HG03097 (cell line): ENCODE results near the gene BAIAP2.
"Not testable (repeated sequence)": the region's sequence is repeated elsewhere in the genome, so short reads cannot be mapped to it uniquely, and the experiment has no call there.

ENCODE experiments used
- ATAC-seq: cut with Tn5 transposase; IDR thresholded peaks from one replicate; pipeline ENCODE4 v1.9.1; 2021; ENCODE audit not compliant: unreplicated experiment, low FRiP score

Gene BAIAP2

DNA sequence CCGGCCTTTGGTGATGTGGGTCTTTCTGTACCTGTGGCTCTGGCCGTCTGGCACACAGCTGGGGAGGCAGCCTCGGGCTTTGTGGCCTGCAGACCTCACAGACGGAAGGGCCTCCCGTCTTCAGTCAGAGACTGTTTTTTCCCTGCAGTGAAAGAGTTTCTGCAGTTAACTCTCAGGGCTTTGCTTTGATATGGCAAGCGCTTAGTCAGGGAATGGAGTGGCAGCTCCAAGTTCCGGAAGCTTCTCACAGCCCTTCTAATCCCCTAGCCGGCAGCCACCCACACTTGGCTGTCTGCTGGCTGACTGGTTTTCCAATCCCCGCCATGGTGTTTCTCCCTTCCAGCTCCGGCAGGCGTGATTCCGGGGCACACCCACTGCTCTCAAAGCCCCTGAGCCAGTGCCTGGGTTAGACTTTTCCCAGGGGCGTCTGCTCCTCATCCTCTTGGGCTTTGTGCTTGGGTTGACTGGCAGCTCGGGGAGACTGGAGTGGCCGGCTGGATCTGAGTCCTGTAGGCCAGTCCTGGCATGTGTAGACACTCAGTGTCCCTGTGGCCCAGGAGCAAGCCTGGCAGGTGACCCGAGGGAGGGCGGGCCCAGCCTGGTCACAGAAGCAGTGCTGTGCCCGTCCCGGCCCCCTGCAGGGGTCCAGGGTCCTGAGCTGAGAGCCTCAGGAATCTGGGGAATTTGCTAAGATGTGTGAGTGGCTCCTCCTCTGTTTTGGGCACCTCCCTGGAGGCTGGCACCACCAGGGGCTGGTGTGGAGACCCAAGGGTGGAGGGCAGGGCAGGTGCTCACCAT, 29.9 kb downstream of the BAIAP2 start:
- ATAC-seq, result no peak

DNA sequence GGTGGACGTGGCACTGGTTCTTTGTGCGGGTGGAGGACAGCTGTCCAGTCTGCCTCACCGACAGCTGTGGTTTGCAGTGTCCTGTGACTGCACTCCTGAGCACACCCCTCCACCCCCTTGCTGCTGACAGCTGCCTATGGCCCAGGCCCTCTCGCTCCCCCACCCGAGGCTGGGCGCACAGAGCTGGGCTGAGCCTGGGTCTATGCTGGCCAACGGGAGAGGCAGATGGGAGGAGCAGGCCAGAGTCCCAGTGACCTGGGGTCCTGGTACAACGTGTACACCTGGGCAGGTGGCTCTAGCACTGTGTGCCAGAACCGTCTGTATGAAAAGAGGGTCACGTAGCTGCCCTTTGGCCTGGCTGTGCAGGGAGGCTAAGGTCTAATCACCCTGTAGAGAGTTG, 30.5 kb downstream of the BAIAP2 start:
- ATAC-seq, result no peak

DNA sequence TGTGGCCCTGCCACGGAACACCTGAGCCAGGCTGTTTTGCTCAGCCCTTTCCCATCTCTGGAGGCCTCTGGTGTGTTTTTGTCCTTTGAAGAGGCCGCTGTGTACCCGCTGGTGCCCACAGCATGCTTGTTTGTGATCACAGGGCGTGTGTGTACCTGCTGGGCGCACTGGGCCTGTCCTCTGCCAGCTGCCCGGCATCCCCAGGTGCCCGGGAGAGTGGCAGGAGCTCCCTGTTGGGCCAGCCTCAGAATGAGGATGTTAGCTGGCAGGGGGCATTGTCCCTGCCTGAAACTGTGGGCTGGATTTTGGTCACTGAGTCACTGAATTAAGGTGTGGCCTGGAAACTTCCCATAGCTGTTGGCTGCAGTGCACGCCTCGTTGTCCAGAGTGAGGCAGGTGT, 31.1 kb downstream of the BAIAP2 start:
- ATAC-seq, result no peak

DNA sequence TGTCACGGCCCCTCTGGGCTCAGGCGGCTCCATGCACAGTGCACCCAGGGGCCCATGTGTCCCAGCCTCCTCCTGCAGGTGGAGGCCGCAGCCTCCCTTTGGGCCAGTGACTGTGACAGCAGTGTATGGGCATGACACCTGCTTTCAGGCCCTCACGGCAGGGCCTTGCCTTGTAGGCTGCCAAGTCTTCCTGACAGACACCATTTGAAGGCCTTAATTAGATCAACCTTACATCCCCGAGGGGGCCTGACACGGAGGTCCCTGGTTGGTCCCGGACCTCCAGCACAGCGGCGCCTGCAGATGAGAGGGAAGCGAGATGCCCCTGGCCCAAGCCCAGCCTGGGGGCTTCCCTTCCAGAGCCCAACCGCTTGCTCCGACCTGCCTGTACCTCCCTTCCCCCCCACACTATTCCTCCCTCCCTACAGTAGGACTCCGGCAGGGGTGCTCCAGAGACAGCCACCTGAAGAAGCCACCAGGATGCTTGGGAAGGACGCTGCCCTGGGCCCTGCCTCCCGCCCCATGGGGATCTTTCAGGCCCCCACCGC, 31.9 kb downstream of the BAIAP2 start:
- no peak for ATAC-seq

DNA sequence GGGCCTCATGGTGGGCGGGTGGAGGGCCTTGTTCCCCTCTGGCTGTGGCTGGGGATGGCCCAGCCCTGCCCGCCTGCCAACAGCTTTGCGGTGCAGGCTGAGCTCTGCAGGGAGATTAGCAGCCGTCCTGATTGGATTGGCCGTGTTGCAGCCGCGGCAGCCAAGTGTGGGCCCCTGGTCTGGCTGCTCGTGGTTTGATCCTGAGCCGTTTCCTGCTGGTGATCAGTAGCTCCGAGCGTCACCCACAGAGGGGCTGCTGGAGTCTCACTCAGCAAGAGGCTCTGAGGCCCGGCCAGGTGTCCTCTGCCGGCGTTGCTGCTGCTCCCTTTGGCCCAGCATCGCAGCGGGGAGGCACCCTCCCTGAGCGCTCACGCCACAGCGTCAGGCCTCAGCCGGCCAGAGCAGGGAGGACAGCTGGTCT, 32.5 kb downstream of the BAIAP2 start:
- no peak for ATAC-seq

DNA sequence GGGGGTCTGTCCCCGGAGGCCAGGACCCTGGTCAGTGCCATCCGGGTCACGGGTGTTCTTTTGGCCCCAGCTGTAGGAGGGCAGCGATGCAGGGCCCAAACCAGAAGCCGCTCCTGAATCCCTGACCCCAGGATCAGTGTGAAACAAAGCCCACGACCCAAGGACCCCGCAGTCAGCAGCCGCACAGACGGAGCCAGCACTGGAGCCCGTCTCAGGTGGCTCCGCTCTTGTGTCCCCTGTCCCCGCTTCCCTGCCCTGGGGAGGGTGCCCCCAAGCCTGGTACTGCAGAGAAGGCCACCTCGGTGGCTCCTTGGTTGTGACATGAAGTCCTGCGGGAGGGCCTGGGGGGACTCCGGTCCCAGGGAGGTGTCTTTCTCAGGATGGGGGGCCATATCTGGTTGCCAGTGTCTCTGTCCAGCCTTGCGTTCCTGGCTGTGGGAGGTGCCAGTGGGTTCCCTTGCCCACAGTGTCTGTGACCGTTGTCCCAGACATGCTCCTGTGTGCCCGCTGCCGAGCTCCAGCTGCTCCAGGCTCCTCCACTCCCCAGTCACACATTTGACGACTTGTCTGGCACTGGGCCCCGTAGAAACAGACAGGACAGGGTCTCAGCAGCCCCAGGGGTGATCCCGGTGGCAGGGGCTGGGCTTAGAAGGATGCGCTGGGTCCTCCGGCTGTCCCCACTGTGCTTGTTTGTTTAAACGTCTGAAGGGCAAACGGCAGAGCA, 33.6 kb downstream of the BAIAP2 start:
- ATAC-seq, result no peak

DNA sequence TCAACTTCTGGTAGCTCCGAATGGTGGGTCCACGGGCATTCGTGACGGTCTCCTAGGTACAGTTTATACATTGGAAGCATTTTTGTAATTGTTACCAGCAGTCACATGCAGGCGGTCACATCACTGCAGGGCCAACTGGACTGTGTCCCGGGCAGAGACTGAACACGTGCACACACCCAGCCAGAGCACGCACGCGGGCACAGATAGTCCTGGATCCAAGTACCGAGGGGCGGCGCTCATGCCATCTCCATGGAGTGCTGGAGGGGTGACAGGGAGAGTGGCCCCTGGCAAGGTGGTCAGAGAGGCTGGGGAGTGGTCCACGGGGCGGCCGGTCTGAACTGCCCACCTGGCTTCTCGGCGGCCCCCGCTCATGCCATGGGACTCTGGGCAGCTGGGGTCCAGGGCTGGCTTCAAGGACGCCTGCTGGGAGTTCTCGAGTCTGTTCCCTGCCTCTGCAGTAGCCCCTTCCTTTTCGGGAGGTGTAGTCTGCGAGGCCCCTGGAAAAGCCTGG, 34.2 kb downstream of the BAIAP2 start:
- no peak for ATAC-seq

DNA sequence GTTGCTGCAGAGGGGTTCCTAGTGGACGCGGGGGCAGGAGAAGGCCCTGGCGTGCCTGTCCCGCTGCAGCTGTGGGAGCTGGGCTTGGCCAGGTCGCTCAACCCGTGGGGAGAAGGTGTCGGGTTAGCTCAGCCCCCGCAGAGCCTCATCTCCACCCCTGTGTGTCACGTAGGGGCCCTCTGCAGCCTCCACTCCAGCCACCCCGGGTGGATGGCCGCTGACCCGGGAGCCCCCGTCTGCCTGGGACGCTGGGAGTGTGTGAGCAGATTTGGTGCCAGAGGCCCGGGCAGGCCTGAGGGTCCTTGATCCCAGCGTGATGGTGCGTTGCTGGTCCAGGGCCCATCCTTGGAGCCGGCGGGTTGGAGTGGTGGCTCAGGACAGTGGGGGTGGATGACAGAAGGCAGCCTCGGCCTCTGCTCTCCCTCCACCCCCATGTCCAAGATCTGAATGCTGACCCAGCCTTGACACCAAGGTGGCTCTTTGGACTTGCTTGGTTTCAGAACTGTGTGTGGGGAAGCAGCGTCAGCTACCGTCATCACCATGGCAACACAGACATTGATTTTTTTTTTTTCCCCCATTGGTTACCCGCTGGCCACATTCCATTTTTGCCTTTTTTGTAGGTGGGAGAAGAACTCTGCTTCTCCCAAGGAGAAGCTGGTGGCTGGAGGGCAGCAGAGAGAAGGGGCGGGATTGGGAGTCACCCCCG, 35.7 kb downstream of the BAIAP2 start:
- no peak for ATAC-seq

DNA sequence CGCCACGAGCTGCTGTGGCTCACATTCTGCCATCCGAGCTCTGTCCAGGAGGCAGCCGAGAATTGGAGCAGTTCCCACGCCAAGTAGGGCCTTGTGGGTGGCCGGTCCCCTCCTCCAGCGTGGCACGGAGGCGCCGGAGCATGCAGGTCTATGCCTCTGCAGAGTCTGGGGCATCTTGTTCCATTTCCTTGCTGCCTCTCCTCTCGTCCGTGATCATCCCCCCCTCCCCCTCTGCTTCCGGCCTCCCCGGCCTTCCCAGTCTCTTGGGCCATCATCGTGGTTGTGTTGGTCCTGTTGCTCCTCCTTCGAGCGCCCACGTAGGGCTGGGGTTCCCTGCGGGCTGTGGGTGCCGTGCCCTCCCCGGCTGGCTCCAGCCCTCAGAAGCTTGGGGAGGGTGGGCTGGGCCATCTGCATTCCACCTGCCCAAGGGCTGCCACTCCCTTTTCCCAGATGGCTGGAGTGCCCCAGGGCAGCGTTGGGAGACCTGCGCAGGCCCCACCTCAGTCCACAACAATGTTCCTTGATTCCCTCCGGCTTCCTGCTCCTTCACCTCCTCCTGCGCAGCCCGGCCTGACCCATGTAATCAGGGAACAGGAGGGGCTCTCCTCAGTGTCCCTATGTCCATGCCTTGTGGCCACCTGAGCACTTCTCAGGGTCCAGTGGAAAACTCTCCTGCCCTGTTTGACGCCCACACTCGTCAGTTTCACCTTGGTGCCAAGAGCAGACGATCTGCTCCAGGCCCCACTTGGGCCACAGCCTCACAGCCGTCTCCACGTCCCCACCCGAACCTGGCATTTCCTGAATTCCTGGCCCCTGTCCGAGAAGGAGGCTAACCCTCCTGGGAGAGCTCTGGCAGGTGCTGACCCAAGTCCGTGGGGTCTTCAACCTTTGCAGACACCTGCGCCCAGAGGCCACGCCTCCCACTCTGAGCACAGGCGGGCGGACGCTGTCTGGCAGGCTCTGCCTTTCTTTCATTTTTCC, 37.1 kb downstream of the BAIAP2 start:
- no peak for ATAC-seq

DNA sequence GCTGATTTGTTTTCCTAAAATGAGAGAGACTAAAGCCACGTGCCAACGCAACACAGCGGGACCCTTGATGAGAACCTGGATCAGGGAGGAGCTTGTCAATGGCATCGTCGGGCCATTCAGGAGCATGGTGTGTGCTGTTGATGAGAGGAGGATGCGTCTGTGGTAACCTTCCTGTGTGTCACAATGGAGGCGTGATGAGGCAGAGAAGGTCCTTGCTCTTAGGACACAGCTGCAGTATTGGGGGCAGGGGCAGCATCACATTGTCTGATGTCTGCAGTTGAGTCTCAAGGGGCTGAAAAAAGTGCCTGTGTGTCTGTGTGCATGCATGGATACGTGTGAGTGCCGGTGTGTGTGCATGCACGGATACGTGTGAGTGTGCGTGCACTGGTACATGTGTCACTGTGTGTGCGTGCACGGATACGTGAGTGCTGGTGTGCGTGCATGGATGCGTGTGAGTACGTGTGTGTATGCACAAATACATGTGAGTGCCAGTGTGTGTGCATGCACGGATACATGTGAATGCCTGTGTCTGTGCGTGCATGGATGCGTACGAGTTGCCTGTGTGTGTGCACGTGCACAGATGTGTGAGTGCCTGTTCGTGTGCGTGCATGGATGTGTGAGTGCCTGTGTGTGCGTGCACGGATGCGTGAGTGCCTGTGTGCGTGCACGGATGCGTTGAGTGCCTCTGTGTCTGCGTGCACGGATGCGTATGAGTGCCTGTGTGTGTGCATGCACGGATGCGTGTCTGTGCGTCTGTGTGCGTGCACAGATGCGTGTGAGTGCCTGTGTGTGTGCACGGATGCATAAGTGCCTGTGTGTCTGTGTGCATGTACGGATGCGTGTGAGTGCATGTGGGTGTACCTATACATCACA, 39.3 kb downstream of the BAIAP2 start:
- ATAC-seq, result no peak

DNA sequence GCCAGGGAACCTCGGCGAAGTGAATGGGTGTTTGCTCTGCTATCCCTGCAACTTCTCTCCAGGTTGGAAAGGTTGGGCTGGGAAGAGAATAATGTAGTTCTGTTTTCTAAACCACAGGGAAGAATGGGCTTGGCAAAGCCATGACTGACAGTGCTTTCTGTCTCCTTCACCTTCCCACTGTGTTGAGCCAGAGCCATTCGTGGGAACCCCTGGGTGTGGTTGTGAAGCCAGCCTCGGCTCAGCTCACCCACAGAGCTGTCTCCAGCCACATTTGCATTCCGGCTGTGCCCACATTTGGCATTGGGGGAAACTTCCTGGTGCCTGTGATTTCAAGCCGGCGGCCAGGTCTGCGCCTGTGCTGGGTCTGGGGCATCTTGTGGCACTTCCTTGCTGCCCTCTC, 39.9 kb downstream of the BAIAP2 start:
- ATAC-seq, result no peak

DNA sequence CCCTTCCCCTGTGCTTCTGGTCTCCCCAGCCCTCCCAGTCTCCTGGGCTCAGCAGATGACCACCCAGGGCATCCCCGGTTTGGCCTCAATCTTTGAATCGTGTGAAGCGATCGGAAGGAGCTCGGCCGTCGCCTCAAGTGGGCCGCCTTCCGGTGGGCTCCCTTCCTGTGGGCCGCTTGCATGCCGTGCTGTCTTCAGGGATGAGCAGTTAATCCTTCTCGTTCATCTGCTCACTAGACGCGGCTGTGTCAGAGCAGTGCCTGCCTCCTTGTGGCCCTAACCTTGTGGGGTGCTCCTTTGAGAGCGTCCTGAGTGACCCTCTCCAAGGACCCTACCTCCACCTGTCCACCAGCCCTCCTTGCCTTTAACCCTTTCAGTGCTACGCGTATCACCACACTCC, 40.4 kb downstream of the BAIAP2 start:
- ATAC-seq, result no peak

DNA sequence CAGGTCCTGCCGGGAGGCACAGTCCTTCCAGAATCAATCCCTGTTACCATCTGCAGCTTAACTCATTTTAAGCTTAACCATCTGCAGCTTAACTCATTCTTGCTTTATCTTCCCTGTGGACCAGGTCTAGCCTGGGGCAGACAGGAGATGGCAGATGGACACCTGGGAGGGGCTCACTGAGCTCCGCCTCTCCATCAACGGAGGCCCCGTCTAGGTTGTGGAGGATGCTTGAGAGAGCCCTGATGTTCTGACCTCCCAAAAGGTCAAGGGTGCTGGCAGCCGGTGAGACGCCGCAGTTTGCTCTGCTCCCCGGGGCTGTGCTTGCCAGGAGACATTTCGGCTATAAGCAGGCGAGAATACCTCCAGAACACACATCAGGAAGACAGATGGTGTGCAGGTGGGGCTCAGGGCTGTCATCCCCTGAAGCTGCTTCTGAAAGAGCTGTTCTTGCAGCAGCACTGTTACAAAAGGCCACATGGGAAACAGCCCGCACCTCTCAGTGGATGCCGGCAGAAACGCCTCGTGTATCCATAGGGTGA, 41.3 kb downstream of the BAIAP2 start:
- no peak for ATAC-seq

DNA sequence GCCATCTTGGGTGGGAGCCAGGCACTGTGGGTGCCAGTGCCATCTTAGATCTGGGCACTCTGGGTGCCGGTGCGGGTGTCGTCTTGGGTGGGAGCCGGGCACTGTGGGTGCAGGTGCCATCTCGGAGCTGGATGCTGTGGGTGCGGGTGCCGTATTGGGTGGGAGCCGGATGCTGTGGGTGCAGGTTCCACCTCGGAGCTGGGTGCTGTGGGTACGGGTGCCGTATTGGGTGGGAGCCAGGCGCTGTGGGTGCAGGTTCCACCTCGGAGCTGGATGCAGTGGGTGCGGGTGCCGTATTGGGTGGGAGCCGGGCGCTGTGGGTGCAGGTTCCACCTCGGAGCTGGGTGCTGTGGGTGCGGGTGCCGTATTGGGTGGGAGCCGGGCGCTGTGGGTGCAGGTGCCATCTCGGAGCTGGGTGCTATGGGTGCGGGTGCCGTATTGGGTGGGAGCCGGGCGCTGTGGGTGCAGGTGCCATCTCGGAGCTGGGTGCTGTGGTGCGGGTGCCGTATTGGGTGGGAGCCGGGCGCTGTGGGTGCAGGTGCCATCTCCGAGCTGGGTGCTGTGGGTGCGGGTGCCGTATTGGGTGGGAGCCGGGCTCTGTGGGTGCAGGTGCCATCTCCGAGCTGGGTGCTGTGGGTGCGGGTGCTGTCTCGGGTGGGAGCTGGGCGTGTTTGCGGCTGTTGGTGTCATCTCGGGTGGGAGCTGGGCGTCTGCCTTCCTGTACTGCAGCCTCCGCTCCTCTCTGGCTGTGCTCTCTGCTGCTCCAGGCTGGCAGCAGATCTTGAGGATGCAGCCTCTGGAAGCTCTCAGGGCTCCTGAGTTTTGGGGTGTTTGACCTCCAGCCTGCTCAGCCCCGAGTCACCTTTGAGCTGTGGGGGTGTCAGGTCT, 43.3 kb downstream of the BAIAP2 start:
- not testable (repeated sequence) for ATAC-seq

DNA sequence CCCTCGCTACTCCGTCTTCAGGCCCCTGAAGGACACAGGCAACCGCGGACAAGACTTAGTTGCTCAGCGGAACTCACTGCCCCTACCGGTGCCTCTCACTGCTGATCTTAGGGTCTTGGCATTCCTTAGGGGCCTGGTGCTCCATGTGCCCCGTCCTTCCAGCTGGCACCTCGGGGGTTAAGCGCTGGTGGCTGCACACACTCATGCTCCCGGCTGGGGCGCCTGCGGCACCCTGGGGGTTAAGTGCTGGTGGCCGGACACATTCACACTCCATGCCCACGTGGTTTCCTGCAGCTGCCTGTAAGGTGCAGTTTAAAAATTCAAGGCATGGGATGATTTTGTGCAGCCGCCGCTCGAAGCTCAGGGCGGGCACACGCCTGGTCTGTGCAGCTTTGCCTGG, 45.1 kb downstream of the BAIAP2 start:
- ATAC-seq, result no peak

DNA sequence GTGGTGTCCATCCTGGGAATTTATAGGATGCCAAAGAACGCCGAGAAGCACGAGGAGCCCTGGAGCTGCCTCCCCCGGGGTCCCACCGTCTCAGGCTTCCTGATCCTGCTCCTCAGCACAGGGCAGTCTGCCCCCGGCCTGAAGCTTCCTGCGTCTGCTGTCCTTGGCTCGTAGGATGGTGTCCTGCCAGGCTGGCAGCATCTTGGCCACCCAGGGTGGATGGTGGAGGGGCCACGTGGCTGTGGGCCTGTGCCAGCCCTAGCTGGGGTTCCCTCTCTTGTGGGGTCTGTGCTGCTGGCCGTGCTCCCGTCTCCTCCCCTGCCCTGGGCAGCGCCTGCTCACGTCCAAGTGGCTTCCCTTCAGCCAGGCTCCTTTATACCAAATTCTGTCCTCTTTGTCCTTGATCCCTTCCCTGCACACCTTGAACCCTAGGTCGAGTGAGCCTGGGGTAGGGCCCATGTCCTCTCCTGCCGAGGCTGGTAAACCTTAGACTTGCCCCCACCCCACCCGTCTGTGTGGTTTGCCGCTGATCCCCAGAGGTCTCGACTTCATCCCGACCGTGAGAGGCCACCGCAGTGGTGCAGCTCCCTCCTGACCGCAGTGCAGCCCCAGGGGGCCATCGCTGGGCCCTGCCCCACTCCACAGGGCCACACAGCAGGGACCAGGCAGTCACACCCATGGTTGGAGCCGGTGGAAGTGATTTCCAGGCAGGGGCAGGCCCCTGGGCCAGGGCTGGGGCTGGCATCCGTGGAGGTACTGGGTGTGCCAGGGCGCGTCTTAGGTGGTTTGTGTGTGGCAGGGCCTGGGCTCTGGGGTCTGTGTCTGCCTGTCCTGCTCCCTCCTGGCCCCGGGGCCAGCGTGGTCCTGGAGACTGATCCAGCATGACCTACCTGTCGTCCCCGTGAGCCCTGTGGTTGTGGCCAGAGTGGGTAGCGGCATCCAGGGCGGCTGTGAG, 46.5 kb downstream of the BAIAP2 start:
- no peak for ATAC-seq
